ENCODE measurements around the gene RIMKLA.
A peak's percentile ranks its signal among the peaks of the same experiment; 100 is the strongest.

The RIMKLA gene

GRCh38 chr1:42442662-42443061 lies 62.1 kb downstream of the RIMKLA start:
- H3K4me3 ChIP-seq (ENCODE audit: low read length) = no peak overlapping the region
- TF ChIP-seq CTCF (conservative IDR thresholded peaks at IDR 0.05; ENCODE audit: low read length) = no peak
- DNase-seq (ENCODE audit: low read depth) = no peak

- H3K4me3 ChIP-seq (ENCODE audit: low read length) = no peak overlapping the region
- DNase-seq (ENCODE audit: low read depth) = no peak
- TF ChIP-seq CTCF (conservative IDR thresholded peaks at IDR 0.05; ENCODE audit: low read length) = no peak
Measured at GRCh38 chr1:42449256-42449655, 68.7 kb downstream of the RIMKLA start.

GRCh38 chr1:42450061-42450460 lies 69.5 kb downstream of the RIMKLA start:
- no peak for TF ChIP-seq CTCF (conservative IDR thresholded peaks at IDR 0.05; ENCODE audit: low read length)
- DNase-seq (ENCODE audit: low read depth) = no peak
- no peak overlapping the region for H3K4me3 ChIP-seq (ENCODE audit: low read length)

- no peak for TF ChIP-seq CTCF (conservative IDR thresholded peaks at IDR 0.05; ENCODE audit: low read length)
Measured at GRCh38 chr1:42453386-42453785, 72.8 kb downstream of the RIMKLA start.

GRCh38 chr1:42454403-42454802 lies 73.8 kb downstream of the RIMKLA start:
- TF ChIP-seq CTCF (conservative IDR thresholded peaks at IDR 0.05; ENCODE audit: low read length) = no peak
- H3K4me3 ChIP-seq (ENCODE audit: low read length) = no peak overlapping the region
- no peak for DNase-seq (ENCODE audit: low read depth)

More at GRCh38 chr1:42453386-42453785, 72.8 kb downstream of the RIMKLA start:
- DNase-seq (ENCODE audit: low read depth) = no peak
- no peak overlapping the region for H3K4me3 ChIP-seq (ENCODE audit: low read length)

- peak; percentile 86 for DNase-seq (ENCODE audit: low read depth)
- peak within 1 kb of the TSS; percentile 90 for H3K4me3 ChIP-seq (ENCODE audit: low read length)
- 0 out of 2 replicates have a peak, but pooled peaks have one; percentile 2 for TF ChIP-seq CTCF (conservative IDR thresholded peaks at IDR 0.05; ENCODE audit: low read length)
Measured at GRCh38 chr1:42456010-42456753, 75.6 kb downstream of the RIMKLA start, which contains the start of the genes PPCS and ZMYND12. PPCS (plus strand) TSS chr1:42456543; CDS start chr1:42456566, 23 bp downstream. ZMYND12 (minus strand) TSS chr1:42456022; CDS start chr1:42455997, 25 bp downstream.

- peak; percentile 63 for DNase-seq (ENCODE audit: low read depth)
- peak overlapping the region; percentile 90 for H3K4me3 ChIP-seq (ENCODE audit: low read length)
- TF ChIP-seq CTCF (conservative IDR thresholded peaks at IDR 0.05; ENCODE audit: low read length) = no peak
Measured at GRCh38 chr1:42456754-42457089, 76.1 kb downstream of the RIMKLA start.

Data from AG10803 (cell line).